ENCODE measurements around the gene TM2D1. TPM values are rescaled to one million over a fixed set of nuclear protein-coding genes. Genes with fewer than 3 reads are reported as not detected.

TM2D1 gene
- 19.5 to 29.8 TPM (median 24.0 TPM) in 5 replicates for total RNA-seq (2022; extraction: Qiagen RNA extraction; ENCODE audit: low read depth)

DNA sequence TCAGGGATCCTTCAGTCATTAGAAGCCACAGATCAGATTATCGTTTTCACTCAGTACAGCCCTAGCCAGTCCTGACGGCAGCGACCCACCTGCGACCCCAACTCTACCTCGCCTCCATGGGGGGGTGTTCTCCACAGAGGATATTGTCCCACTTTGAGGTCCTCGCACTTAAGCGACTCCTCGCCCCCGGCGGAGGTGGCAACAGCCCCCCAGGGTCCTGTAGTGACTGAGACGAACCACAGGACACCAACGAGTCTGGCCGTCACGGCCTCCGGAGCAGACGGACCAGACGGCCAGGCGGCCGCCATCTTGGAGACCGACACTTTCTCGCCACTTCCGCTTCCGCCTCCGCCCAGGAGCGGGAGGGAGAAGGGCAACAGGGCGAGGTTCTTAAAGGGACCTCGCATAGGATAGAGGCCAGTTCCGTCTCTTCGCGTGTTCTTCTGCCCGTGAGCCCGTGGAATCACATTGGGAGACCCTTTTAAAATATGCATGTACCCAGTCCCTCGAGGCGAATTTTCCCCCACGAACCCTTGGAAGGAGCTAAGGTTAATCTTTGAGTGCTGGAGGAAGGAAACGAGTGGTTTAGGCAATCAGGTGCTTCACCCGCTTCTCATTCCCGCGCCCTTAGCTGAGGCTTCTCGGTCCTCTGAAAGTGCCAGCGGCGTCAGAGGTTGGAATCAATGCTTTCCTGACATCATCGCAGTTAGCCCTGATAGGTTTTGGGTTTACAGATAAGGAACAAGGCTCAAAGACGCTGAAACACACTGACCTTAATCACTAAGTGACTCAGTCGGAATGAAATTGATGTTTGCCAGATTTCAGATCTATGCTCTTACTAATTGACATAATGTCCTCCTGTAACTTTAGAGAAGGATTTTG, at the start of gene TM2D1:
Gene TM2D1 (minus strand): TSS at position 329 of the 882 bp plus-strand sequence. CDS start 21 bp downstream, at position 308.

DNA sequence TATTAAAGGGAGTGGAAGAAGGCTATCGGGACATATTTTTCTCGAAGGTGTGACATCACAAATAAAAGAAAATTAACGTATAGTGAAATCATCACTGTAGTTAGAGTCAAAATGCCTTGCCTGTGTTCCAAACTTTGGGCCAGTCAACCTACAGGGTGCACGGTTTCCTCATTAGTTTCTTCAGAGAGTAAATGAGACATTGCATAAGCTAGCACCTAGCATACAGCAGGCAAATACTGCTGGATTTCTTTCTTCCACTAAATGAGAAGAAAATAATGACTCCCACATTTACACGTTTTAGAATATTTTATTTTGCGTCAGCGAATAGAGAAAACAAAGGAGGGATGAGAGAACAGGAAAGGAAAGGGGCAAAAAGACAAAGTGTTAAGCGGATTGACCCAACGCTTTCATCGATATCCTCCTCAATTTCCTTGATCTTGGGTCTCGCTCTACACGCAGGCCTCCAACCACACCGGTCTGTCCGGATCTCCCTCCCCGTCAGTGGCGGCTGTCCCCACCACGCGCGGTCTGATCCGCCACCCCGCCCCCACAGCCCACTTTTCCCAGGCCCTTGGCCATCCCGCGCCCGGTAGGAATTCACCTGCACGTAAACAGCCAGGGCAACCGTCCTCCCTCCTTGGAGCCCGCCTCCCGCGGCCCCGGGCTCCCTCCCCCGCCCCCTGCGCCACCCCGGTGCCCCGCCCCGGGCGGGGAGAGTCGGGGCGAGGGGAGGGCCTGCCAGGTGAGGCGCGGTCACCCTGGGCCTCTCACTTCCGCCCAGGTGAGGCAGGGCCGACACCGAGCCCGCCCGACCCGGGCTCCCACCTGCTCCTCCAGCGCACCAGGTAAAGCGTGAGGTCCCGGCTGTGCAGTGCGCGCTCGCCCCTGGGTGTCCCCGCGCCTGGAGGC, 17.0 kb upstream of the TM2D1 start, which contains the start of gene PATJ:
Gene PATJ (plus strand): TSS at position 770 of the 909 bp plus-strand sequence. CDS start 20,413 bp downstream, outside the sequence.

Other genes starting within 250 kb of the TM2D1 start
- 3.4 to 5.3 TPM (median 4.5 TPM) in 5 replicates for gene PATJ, start 17.3 kb upstream of the TM2D1 start, total RNA-seq (2022; extraction: Qiagen RNA extraction; ENCODE audit: low read depth)

Data from A549 treated with DMSO at 1 μM for 4 hours (cell line).